GM13977 (cell line): Measurements from ENCODE around the gene RHOG.

Experiments used
- DNase-seq: peaks from one replicate; pipeline ENCODE4 v3.0.0; 2012; ENCODE audit warnings: low spot score
- CTCF ChIP-seq: IDR thresholded peaks from 2 replicates; pipeline ENCODE4 v1.5.1; 2012; ENCODE audit warnings: mild to moderate bottlenecking, control low read depth; ENCODE audit not compliant: insufficient read depth; ENCODE audit errors: extremely low read depth, missing control alignments
- in situ Hi-C: fragments of 300-500 bp; cut with MboI; formaldehyde crosslinking; loops from one replicate; pipeline ENCODE4 v1.12.0; 2022; ENCODE audit warnings: low sequenced_read_pairs, low pct_unique_long_range_greater_than_20kb, mixed read lengths, inconsistent platforms; ENCODE audit not compliant: unreplicated experiment

Gene RHOG

GRCh38 chr11:3854660-3854976 lies 13.9 kb upstream of the RHOG start:
- TF ChIP-seq CTCF: no peak
- no peak for DNase-seq
- in situ Hi-C loops: loop anchor here (10.0 kb wide), 1 partner anchor 110 kb away; no protein-coding TSS in a partner anchor

- in situ Hi-C loops: loop anchor here (10.0 kb wide), 1 partner anchor 111 kb away; no protein-coding TSS in a partner anchor
- no peak for TF ChIP-seq CTCF
- peak; percentile 58 for DNase-seq
Observed at GRCh38 chr11:3853899-3854659, 13.3 kb upstream of the RHOG start.

- no peak for DNase-seq
- in situ Hi-C loops: loop anchor here (10.0 kb wide), 1 partner anchor 111 kb away; no protein-coding TSS in a partner anchor
- TF ChIP-seq CTCF: no peak
Observed at GRCh38 chr11:3853545-3853842, 12.7 kb upstream of the RHOG start.

GRCh38 chr11:3849297-3849874 lies 8.6 kb upstream of the RHOG start:
- in situ Hi-C loops: loop anchor here (5.0 kb wide), 1 partner anchor 223 kb away; no protein-coding TSS in a partner anchor
- peak; percentile 37 for DNase-seq

GRCh38 chr11:3845670-3846069 lies 4.9 kb upstream of the RHOG start:
- no peak for DNase-seq
- in situ Hi-C loops: loop anchor here (5.0 kb wide), 1 partner anchor 227 kb away; no protein-coding TSS in a partner anchor
- TF ChIP-seq CTCF: no peak

More at GRCh38 chr11:3849297-3849874, 8.6 kb upstream of the RHOG start:
- TF ChIP-seq CTCF: peak; percentile 69

GRCh38 chr11:3845246-3845645 lies 4.5 kb upstream of the RHOG start:
- in situ Hi-C loops: loop anchor here (5.0 kb wide), 1 partner anchor 227 kb away; no protein-coding TSS in a partner anchor
- DNase-seq: no peak
- no peak for TF ChIP-seq CTCF
